Activated effector memory CD4-positive, alpha-beta T cell treated with anti-CD3 and anti-CD28 coated beads, Interleukin-2, amount 50 U/mL, for 16 hours (primary cell): Measurements from ENCODE around the gene RAC3.
A peak's percentile ranks its signal among the peaks of the same experiment; 100 is the strongest.

Experiments used
- DNase-seq: peaks from one replicate; pipeline ENCODE4 v3.0.0-alpha.2; 2020

RAC3 gene

DNA sequence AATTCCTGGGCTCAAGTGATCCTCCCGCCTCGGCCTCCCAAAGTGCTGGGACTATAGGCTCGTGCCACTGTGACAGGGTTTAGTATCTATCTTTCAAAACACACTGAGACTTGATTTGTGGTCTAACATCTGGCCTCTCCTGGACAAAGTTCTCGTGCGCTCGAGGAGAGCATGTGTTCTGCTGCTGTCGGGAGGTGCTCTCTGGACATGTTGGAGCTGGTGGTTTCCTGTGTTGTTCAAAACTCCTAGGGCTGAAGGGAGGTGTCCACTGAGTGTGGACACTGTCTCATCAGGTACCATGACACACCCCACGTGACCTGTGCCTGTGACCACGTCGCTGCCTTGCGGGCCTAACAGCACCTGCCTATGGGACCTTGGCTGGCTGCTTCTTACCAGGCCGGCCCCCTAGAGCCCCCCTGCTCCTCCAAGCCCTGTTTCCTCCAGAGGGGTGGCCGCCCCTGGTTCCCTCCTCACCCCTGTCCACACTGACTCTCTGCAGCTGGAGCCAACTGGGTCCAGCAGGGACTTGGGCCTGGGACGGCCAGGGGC, 14.5 kb downstream of the RAC3 start:
- DNase-seq = no peak

DNA sequence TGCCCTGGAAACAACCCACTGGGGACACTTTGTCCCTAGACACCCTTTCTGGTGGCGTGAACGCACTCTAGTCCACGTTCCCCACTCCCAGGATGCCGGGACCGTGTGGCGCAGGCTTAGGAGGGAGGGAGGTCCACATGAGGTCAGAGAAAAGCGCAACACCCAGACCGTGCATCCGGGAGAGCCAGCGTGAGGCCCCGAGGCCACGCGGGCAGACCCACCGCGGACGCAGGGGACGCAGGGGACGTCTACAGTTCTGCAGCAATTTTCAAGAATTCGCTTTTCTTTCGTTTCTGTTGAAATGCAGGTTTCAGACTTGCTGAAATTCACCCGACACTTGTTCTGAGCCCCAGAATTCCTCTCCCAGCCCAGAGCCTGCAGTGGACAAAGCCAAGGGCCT, 15.4 kb downstream of the RAC3 start:
- no peak for DNase-seq

DNA sequence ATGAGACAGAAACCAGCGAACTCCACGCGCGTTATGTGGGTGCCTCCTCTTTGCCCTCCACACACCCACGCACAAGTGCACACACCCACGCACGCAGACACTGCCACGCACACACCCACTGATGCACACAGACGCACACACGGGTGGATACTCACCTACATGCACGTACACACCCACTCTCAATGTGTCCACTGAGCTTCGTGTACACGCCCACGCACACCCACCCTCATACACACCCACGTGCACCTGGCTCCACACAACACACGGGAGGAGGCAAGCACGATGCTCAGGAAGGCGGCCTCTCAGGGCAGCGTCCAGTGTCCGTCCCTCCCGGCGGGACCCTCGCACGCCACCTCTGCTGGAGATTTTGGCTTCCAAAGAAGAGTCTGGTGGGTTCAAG, 15.9 kb downstream of the RAC3 start:
- DNase-seq = no peak

DNA sequence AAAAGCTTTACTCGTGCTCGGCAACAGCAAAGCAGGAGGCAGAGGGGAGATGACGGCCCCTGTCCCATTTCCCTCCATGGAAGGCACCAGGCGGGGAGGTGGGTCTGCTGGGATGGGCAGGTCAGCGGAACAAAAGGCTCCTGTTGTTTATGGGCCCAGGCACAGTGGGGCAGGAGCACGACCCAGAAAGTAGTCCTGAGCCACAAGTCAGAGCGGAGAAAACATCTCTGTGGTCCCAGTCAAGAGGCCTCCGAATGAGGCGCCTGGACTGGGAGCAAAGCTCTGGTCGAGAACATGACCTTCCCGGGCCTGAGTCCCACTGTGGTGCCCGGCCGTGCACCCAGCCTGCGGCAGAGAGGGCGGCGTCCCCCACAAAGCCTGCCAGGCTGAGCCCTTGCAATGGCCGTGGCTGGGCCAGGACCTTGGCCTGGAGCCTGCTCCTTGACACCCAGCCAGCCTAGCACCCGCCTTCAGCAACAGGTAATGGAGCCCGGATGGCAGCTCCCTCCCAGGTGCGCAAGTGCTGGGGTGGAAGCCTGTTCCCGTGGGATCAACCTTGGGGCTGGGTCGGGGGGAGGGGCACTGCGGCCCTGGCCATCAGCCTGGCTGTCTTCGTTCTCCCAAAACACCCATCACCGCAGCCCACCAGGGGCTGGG, 16.6 kb downstream of the RAC3 start:
- DNase-seq = no peak

DNA sequence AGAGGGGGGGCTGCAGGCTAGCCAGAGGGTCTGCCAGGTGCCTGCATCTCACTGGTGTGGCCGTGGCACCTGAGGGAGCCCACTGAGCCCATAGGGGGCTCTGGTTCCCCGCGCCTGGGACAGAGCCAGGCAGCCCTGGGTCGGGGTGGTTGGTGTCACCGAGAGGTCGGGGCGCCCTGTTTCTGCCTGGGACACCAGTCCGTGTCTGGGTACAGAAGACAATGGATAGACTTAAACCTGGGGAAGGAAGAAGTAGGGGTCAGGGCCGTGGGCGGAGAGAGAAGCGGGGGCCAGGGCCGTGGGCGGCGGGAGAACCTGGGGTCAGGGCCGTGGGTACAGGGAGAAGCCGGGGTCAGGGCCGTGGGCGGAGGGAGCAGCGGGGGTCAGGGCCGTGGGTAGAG, 17.1 kb downstream of the RAC3 start:
- DNase-seq = no peak

DNA sequence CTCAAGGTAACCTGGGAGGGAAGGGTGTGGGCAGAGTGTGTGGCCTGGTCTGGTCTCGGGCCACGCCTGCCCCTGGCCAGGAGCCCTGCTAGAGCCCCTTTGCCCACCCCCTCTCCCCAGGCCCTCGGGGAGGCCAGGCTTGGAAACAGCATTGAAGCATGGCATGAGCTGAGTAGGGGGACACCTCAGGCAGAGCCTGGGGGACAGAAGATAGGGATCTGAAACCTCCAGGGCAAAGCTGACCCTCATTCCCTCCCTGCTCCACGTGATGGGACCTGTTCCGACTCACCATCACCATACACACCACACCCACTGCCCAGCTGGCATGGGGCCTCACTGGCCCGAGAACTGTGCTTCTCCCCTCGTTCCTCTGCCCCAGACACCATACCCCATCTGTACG, 17.6 kb downstream of the RAC3 start:
- no peak for DNase-seq

DNA sequence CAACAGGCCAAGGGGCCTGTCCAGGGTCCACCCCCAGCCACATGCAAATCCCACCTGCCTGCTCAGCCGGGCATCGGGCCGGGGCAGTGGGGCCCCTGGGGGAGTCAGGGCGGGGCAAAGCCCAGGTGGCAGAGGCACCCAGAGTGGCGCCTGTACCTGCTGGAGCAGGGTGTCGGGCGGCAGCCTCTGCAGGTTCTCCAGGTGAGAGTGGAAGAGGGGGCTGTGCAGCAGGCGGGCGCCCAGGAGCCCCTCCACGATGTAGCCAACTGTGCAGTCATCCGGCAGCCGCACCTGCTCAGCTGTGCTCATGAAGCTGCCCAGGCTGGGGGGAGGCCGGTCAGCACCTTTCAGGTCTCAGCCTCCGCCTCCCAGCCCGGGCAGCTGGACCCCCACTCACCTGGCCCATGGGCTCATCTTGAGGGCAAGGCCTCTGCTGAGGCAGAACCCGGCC, 18.1 kb downstream of the RAC3 start:
- no peak for DNase-seq

DNA sequence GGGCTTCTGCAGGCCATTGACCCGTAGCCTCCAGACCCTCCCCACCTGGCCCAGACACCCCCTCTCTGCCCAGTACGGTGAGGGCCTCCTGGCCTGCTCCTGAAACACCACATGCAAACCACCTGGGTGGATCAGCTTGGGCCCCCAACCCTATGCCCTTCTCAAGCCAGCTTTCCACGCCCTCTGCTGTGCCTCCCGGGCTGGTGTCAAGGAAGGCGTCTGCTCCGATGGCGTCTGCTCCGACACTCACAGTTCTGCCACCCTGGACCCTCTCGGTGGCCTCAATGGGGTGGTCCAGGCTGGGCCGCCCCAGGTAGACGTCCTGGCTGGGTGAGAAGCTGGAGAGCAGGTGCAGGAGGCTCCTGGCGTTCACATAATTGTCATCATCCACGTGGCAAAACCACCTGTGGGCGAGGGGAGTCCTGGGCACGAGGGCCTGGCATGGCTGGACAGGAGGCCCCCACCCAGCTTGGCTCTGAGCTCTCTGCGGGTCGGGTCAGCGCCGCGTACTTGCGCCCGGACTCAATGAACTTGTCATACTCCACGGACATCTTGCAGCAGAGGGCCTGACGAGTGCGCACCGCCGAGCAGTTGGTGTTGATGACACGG, 18.8 kb downstream of the RAC3 start:
- no peak for DNase-seq

DNA sequence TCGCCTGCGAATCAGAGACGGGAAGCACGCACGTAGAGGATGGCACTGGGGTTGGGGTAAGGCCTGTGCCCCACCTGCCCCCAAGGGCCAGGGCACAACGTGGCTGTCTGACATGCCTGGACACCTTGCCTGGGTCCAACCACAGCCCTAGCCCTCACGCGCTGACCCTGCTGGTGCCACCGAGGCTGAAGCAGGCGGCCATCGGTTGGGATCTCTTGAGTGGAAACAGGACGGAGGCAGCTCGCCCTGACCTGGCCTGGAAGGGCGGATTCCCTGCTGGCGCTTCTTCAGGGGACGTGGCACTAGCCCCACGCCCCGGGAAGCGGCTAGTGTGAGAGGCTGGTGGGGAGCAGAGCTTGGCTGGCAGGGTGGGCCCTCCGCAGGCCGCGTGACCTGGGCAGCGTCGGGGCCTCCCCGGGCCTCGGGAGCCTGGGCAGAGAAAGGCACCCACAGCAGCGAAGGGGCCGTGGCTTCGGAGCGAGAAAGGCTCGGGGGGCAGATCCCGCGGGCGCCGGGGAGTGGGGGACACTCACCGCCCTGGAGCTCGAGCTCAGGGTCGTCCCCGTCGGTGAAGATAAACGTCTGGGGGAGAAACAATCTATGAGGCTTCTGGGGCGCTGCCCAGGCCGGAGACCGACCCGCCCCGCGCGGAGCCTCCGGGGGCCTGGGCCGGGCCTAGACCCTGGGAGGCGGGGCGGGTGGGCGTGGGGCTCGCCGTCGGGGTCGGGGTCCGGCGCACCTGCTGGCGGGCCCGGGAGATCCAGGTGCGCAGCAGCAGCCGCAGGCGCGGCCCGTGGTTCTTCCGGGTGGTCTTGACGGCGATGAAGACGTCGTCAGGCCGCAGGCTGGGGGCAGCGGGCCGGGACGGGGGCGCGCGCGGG, 19.5 kb downstream of the RAC3 start:
- DNase-seq = no peak

DNA sequence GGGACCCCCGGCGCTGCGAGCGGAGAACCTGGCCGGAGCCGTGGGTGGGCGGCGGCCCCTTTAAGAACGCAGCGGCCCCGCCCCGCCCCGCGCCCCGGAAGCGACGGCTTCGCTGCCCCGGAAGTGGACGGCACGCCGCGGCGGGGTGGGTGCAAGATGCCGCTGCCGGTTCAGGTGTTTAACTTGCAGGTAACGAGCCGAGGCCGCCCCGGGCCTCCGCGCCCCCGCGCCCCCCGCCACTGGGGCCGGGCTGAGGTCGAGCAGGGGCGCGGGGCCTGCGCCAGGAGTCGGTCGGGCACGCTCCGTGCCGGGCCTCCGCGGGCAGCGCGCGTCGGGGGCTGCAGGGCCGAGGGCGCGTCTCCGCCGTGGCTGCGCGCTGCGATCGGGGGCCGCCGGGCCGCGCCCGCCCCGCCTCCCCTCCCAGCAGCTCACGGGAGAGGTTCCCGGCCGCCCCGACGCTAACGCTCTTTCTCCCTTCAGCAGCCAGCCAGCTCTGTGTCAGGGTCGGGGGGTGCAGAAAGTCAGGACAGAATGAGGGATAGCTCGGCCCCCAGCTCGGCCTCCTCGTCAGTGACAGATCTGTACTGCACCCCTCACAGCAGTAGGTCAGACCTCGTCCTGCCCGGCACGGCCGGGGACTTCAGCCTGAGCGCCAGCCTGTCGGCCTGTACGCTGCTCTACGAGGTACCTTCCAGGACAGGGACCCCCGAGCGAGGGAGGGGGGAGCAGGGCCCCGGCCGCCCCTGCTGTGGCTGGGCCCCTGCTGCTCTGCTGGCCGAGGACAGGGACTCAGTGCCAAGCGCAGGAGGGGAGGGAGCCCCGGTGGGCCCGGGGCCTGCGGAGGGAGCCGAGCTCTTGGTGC, 20.5 kb downstream of the RAC3 start, which contains the start of the genes GPS1 and RFNG:
Gene GPS1 (plus strand): TSS at position 123 of the 862 bp plus-strand sequence. CDS start 34 bp downstream, at position 157.
Gene RFNG (minus strand): TSS at position 36 of the 862 bp plus-strand sequence. CDS start 45 bp downstream, outside the sequence.
- DNase-seq = peak; percentile 95

DNA sequence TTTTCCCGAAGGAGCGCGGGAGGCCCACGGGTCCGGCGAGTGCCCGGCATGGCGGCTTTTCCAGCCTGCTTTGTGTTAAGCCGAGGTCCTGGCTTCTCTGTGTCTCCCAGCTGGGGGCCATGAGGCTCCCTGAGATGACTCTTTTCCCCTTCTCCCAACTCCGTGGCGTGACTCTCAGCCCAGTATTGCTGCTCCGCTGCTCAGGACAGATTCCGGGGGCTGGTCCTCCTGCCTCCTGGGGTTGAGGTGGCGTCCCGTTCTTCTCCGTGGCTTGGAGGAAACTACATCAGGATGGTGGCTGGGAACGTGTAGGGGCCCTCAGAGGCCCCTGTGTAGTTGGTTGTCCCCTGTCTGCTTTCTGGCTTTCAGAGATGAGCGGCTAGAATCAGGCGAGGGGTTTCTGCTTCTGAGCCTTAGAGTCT, 21.2 kb downstream of the RAC3 start:
- no peak for DNase-seq

DNA sequence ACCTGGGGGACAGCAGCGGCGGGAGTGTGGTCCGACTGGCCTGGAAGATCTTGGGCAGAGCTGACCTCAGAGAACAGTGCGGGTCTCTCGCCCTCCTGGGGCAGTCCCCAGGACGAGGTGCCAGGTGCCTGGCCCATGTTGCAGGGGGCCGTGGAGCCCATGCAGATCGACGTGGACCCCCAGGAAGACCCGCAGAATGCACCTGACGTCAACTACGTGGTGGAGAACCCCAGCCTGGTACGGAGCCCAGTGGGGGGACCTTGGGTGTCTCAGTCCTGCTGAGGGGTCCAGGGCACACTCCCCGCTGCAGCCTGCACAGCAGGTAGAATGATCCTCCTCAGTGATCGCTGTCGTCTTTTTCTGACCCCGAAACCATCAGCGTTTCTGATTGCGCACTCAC, 21.7 kb downstream of the RAC3 start:
- no peak for DNase-seq

DNA sequence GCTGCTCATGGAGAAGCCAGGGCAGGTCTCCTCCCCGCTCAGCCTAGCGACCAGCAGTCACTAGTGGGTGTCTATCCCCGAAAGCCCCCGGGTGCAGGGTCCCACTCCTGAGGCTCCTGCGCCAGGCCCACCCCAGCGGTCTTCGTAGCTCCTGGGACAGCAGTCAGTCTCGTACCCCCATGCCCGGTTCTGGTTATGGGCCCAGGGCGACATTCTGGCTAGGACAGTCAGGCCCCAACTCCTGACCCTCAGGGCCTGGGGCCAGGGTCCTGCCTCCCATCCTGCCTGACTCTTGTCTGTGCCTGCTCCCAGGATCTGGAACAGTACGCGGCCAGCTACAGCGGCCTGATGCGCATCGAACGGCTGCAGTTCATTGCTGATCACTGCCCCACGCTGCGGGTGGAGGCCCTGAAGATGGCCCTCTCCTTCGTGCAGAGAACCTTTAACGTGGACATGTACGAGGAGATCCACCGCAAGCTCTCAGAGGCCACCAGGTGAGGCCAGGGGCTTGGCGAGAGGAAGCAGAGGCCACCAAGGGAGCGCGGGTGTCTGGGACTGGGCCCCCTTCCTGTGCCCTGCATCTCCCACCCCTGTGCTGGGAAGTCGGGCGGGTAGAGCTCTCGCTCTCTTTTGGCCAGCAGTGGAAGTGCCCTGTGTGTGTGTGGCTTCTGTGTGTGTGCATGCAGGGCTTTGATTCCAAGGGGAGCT, 22.2 kb downstream of the RAC3 start:
- no peak for DNase-seq

DNA sequence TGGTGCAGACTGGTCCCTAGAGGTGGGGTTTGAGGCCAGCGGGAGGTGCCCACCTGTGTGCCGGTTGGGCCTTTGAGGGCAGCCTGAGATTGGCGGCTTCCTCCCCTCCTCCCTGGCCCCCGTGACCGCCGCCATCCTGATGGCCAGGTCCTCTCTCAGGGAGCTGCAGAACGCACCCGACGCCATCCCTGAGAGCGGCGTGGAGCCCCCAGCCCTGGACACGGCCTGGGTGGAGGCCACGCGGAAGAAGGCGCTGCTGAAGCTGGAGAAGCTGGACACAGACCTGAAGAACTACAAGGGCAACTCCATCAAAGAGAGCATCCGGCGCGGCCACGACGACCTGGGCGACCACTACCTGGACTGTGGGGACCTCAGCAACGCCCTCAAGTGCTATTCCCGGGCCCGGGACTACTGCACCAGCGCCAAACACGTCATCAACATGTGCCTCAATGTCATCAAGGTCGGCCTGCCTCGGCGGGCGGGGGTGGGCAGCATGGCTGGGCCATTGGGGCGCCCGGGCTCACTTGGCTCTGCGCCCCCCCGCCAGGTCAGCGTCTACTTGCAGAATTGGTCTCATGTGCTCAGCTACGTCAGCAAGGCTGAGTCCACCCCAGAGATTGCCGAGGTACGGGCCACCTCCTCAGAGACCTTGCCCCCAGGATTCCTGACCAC, 23.0 kb downstream of the RAC3 start:
- no peak for DNase-seq

DNA sequence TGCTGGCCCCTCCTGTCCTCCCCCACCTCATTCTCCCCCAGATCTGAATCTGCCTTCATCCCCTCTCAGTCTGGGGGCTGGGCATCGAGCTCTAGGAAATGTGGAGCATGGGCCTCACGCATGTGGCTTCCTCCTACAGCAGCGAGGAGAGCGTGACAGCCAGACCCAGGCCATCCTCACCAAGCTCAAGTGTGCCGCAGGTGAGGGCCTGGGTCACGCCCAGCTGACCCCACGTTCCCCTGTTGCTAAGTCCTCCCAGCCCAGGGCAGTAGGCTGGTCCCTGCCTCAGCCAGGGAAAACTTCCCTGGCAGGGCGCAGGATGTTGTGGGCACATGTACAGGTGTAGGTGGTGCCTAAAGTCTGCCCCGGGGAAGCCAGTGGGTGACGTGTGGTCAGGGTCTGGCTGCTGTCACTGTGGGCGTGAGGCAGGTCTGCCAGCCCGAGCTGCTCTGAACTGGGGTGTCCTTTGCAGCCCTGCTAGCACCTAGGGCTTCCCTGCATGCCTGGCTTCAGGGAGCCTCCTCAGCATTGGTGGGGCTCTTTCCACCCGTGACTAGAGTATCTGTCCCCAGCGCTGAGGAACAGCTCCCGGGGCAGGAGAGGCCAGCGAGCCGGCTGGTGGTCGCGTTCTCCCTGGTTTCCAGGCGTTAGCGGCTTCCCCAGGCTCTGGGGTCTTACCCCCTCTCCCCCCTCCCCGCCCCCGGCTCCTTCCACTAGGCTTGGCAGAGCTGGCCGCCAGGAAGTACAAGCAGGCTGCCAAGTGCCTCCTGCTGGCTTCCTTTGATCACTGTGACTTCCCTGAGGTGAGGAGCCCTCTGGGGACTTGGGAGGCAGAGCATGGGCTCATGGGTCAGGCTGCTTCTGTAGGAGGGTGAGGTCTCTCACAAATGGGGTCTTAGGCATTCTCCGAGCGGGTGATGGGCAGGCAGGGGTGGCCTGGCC, 23.8 kb downstream of the RAC3 start:
- DNase-seq = no peak

DNA sequence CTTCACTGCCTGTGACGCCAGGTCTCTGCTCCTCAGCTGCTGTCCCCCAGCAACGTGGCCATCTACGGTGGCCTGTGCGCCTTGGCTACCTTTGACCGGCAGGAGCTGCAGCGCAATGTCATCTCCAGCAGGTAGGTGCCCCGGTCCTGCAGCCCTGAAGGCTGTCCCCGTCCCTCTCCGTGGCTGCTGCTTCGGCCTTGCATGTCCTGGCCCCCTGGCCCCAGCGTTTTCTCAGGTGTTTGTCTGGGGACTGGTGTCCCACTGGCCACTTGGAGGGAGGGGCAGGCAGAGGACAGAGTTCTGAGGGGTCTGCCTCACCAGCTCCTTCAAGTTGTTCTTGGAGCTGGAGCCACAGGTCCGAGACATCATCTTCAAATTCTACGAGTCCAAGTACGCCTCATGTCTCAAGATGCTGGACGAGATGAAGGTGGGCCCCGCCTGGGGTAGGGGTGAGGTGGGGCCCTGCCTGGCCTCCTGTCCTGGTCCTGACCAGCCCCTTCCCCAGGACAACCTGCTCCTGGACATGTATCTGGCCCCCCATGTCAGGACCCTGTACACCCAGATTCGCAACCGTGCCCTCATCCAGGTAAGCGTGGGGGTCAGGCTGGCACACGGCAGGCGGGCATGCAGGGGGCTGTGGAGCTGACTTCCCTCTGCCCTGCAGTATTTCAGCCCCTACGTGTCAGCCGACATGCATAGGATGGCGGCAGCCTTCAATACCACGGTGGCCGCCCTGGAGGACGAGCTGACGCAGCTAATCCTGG, 24.7 kb downstream of the RAC3 start:
- DNase-seq = no peak

DNA sequence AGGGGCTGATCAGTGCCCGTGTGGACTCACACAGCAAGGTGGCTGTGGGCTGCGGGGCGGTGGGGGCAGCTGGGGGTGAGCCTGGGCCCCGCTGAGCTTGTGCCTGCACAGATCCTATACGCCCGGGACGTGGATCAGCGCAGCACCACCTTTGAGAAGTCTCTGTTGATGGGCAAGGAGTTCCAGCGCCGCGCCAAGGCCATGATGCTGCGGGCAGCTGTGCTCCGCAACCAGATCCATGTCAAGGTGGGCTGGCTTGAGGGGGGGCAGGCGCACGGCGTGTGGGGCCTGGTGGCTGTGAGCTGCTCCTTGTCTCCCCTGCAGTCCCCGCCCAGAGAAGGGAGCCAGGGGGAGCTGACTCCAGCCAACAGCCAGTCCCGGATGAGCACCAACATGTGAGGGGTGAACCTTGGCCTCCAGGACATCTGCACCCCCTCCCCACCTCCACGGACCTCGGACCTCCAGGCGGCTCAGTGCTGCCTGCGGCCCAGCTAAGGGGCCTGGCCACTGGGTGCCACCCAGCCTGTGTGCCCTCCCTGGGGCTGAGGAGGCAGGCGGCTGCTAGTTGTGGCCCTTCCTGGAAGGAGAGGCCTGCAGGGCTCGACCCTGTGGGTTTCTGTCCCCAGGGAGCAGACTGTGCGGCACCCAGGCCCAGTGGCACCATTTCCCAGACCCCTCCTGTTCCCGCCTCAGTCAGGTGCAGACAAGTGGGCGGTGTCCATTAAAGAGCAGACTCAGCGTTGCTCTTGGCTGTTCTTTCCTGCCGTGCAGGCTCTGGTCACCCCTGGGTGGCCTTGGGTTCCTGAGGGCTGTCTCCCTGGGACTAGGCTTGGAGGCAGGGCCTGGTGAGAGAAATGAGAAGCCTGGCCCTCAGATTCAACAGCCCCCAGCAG, 25.5 kb downstream of the RAC3 start:
- no peak for DNase-seq

DNA sequence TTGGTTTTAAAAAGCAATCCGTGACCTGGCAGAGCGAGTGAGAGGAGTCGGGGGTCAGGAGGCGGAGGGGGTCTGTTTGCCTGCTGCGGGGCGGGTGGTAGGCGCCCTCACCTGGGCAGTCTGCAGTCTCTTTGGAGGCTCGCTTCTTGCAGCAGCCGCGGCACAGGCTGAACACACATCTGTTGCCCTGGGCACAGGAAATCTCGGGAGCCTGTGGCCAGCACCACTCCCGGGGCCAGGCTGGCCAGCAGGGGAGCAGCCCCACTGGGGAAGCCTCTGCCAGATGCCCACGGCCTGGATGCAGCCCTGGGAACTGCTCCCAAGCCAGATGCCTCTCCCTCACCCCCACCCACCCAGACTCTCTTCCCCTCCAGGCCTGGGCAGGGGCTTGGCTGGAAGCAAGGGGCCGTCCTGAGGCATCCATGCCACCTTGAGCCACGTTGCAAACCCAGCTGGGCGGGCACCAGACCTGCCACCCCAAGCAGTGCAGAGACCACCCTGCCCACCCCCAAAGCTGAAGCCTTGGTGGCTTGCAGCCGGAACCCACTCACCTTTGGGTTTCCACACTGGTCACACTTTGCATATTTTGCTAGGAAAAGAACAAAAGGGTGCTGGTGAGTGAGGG, 26.9 kb downstream of the RAC3 start:
- DNase-seq = no peak
